ENCODE measurements around the gene KDR.

- no peak for TF ChIP-seq POLR2AphosphoS5 (IDR thresholded peaks at IDR 0.05)
- no peak for TF ChIP-seq POLR2A (IDR thresholded peaks at IDR 0.05)
- TF ChIP-seq CTCF (IDR thresholded peaks at IDR 0.05): no peak
- no peak for TF ChIP-seq EP300 (IDR thresholded peaks at IDR 0.05)
These were observed 95.4 kb downstream of the KDR start for GRCh38 chr4:55029821-55030503.

Data from suprapubic skin (tissue), 4 donors.